K562 (cell line): Measurements from ENCODE around the gene TCAP. TPM values are rescaled to one million over a fixed set of nuclear protein-coding genes. Genes with fewer than 3 reads are reported as not detected.
A peak's percentile ranks its signal among the peaks of the same experiment; 100 is the strongest.

Experiments used
- DIDO1 ChIP-seq: fragments of 450-650 bp; IDR thresholded peaks from 2 replicates; pipeline ENCODE4 v1.6.1; 2016; ENCODE audit warnings: low read depth, missing biosample characterization, missing genetic modification characterization
- E2F8 ChIP-seq: fragments of 450-650 bp; IDR thresholded peaks from 2 replicates; pipeline ENCODE4 v1.7.1; 2018; ENCODE audit warnings: mild to moderate bottlenecking, low read depth; ENCODE audit not compliant: partially characterized antibody
- FOSL1 ChIP-seq: fragments of 200-800 bp; sonication (Bioruptor generic); conservative IDR thresholded peaks from 2 replicates; pipeline ENCODE4 v1.6.1; 2016; ENCODE audit warnings: missing genetic modification characterization, missing compliant biosample characterization
- POLR2G ChIP-seq: fragments of 200-400 bp; formaldehyde crosslinking; IDR thresholded peaks from 2 replicates; pipeline ENCODE4 v1.6.1; 2017; ENCODE audit warnings: low read depth, mild to moderate bottlenecking, antibody characterized with exemption, low read length, moderate library complexity
- ZNF740 ChIP-seq, 3 experiments: fragments of 200-800 bp in 1 of 3; sonication (Bioruptor generic) in 1 of 3; sonication (generic) in 1 of 3; formaldehyde crosslinking in 1 of 3; IDR thresholded peaks; 2 replicates each; pipeline versions ENCODE4 v1.6.1 to v1.8.0; 2016 to 2022; ENCODE audit warnings: mild to moderate bottlenecking in 2 of 3, missing compliant biosample characterization in 2 of 3, missing genetic modification characterization in 2 of 3, missing genetic modification reagents in 1 of 3
- polyA plus RNA-seq, 8 experiments: library from polyadenylated mRNA; depleted of rRNA in 4 of 8; stranded (reverse) in 5 of 8; unstranded in 3 of 8; fragments of >200 nt; fragmentation: Nextera tagmentation in 2 of 8; fragmentation: Illumina TruSeq in 1 of 8; extraction: Ambion mirVana in 2 of 8; extraction: Trizol in 1 of 8; gene quantifications; 2 replicates each; pipeline versions ENCODE4 v1.2.1 to v1.2.3, GENCODE V29; 2011 to 2014; ENCODE audit warnings: inconsistent platforms in 1 of 8, missing spikeins in 1 of 8
- total RNA-seq, 7 experiments: library from RNA; depleted of rRNA in 6 of 7; stranded (reverse); fragments of >200 nt in 6 of 7; fragmentation: Illumina TruSeq in 2 of 7; extraction: Trizol in 2 of 7; gene quantifications; 2 replicates each; pipeline versions ENCODE4 v1.2.1 to v1.2.3, GENCODE V29; 2011 to 2021; ENCODE audit warnings: low replicate concordance in 1 of 7

TCAP gene
- total and polyA plus RNA-seq, 9 of the 15 experiments (the other 6 are each of a cell fraction or from before 2014, with no cell fraction given): 0.33 to 1.4 (median 0.82) TPM; not detected in 2

DNA sequence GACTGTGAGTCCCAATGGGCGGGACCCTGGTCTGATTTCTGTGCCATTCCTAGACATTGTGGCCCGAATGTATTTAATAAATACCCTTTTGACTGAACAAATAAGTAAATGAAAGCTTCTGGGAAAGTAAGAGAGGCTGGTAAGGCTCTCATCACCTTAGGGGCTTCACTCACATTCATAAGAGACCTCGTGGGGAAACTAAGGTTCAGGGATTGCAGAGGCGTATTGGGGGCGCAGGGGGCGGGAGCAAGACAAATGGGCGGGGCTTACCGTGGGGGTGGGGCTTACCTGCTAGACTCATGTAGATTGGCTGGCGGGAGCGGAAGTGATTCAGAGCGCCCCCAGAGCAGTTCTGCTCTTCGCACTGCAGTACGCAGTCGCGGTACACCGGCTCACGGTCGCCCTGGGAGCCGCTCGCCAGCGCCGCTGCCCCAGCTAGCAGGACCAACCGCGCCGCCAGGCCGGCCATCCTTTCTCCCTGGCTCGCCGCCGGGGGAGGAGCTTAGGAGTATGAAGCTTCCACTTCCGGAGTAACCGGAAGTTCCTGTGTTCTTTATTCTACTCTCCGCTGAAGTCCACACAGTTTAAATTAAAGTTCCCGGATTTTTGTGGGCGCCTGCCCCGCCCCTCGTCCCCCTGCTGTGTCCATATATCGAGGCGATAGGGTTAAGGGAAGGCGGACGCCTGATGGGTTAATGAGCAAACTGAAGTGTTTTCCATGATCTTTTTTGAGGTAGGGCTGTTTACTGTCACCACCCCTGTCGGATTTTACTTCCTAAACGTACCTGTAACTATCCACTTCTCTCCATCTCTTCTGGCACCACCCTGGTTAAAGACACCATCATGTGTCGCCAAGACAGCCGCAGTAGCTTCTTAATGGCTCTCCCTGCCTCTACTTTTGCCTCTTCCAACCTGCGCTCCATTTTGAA is 22.7 kb downstream of the TCAP start, which contains the start of gene PGAP3 (continued):
- TF ChIP-seq POLR2G: peak; percentile 88
- TF ChIP-seq FOSL1 (tag): peak; percentile 57
- no peak for TF ChIP-seq ZNF740 (CRISPR knock-in tag; IDR thresholded peaks at IDR 0.05)
- no peak for TF ChIP-seq ZNF740 (tag; IDR thresholded peaks at IDR 0.05)
- peak; percentile 94 for TF ChIP-seq E2F8
- TF ChIP-seq DIDO1 (tag): peak; percentile 60; the same call in 1 of the 2 replicates
- TF ChIP-seq, all 486 proteins: peak for 103
